HepG2 (cell line): Measurements from ENCODE around the gene RHBDL1. TPM values are rescaled to one million over a fixed set of nuclear protein-coding genes. Genes with fewer than 3 reads are reported as not detected.

Experiments
- BRCA1 ChIP-seq: sonication (generic); formaldehyde crosslinking; IDR thresholded peaks from 2 replicates; pipeline ENCODE4 v1.4.0; 2020; ENCODE audit warnings: missing genetic modification reagents
- BRF2 ChIP-seq: sonication (generic); formaldehyde crosslinking; IDR thresholded peaks from 2 replicates; pipeline ENCODE4 v1.8.1; 2022; ENCODE audit warnings: mild to moderate bottlenecking, missing genetic modification reagents
- ELF3 ChIP-seq: IDR thresholded peaks from 2 replicates; pipeline ENCODE4 v1.6.1; 2016; ENCODE audit warnings: missing genetic modification reagents, missing compliant biosample characterization
- EP300 ChIP-seq, 3 experiments: sonication (generic) in 1 of 3; formaldehyde crosslinking in 1 of 3; IDR thresholded peaks; 2 replicates each; pipeline versions ENCODE4 v1.5.1 to v1.6.1; 2011 to 2020; ENCODE audit warnings: low read depth in 2 of 3, low read length in 2 of 3, borderline replicate concordance in 1 of 3, improper control_type of control experiment in 1 of 3, mild to moderate bottlenecking in 1 of 3, missing genetic modification reagents in 1 of 3, moderate library complexity in 1 of 3
- GTF3A ChIP-seq: sonication (generic); formaldehyde crosslinking; conservative IDR thresholded peaks from 2 replicates; pipeline ENCODE4 v1.4.0; 2020; ENCODE audit warnings: mild to moderate bottlenecking, missing genetic modification reagents
- HDAC2 ChIP-seq: sonication (generic); formaldehyde crosslinking; IDR thresholded peaks from 2 replicates; pipeline ENCODE4 v1.4.0; 2020; ENCODE audit warnings: missing genetic modification reagents
- MED8 ChIP-seq: sonication (generic); formaldehyde crosslinking; IDR thresholded peaks from 2 replicates; pipeline ENCODE4 v1.8.1; 2023; ENCODE audit warnings: mild to moderate bottlenecking, missing genetic modification reagents; ENCODE audit not compliant: insufficient replicate concordance
- MLXIP ChIP-seq: sonication (generic); formaldehyde crosslinking; IDR thresholded peaks from 2 replicates; pipeline ENCODE4 v1.9.0; 2021; ENCODE audit warnings: missing genetic modification reagents, borderline replicate concordance
- NFIC ChIP-seq: IDR thresholded peaks from 2 replicates; pipeline ENCODE4 v1.6.1; 2012; ENCODE audit warnings: mild to moderate bottlenecking, low read length, inconsistent platforms
- NR2C2 ChIP-seq: sonication (generic); formaldehyde crosslinking; IDR thresholded peaks from 2 replicates; pipeline ENCODE4 v1.4.0; 2020; ENCODE audit warnings: missing genetic modification reagents, mild to moderate bottlenecking, moderate library complexity, borderline replicate concordance
- RCOR2 ChIP-seq: IDR thresholded peaks from 2 replicates; pipeline ENCODE4 v1.6.1; 2016; ENCODE audit warnings: missing biosample characterization, missing genetic modification reagents
- RFX5 ChIP-seq: IDR thresholded peaks from 2 replicates; pipeline ENCODE4 v1.6.1; 2011; ENCODE audit warnings: low read depth, low read length, improper control_type of control experiment
- SMYD3 ChIP-seq: sonication (generic); formaldehyde crosslinking; IDR thresholded peaks from 2 replicates; pipeline ENCODE4 v1.8.1; 2023; ENCODE audit warnings: mild to moderate bottlenecking, missing genetic modification reagents
- SRSF4 ChIP-seq: fragments of 200-400 bp; formaldehyde crosslinking; IDR thresholded peaks from one replicate; pipeline ENCODE4 v1.6.1; 2018; ENCODE audit warnings: mild to moderate bottlenecking, low read depth, low read length, moderate library complexity; ENCODE audit not compliant: poor library complexity, severe bottlenecking
- SRSF9 ChIP-seq: fragments of 200-400 bp; formaldehyde crosslinking; IDR thresholded peaks from 2 replicates; pipeline ENCODE4 v1.6.1; 2018; ENCODE audit warnings: borderline replicate concordance, mild to moderate bottlenecking, low read depth, low read length; ENCODE audit not compliant: insufficient read depth, poor library complexity, severe bottlenecking
- YEATS2 ChIP-seq: sonication (generic); formaldehyde crosslinking; IDR thresholded peaks from 2 replicates; pipeline ENCODE4 v1.4.0; 2020; ENCODE audit warnings: missing genetic modification reagents, borderline replicate concordance
- ZFP41 ChIP-seq: sonication (generic); formaldehyde crosslinking; IDR thresholded peaks from 2 replicates; pipeline ENCODE4 v1.4.0; 2020; ENCODE audit warnings: mild to moderate bottlenecking, missing genetic modification reagents, borderline replicate concordance
- ZNF18 ChIP-seq: sonication (generic); formaldehyde crosslinking; IDR thresholded peaks from 2 replicates; pipeline ENCODE4 v1.8.0; 2022; ENCODE audit warnings: mild to moderate bottlenecking, missing genetic modification reagents; ENCODE audit not compliant: insufficient replicate concordance
- ZNF569 ChIP-seq: sonication (generic); formaldehyde crosslinking; IDR thresholded peaks from 2 replicates; pipeline ENCODE4 v1.5.0; 2020; ENCODE audit warnings: mild to moderate bottlenecking, missing genetic modification reagents, moderate library complexity, borderline replicate concordance
- ZNF619 ChIP-seq: sonication (generic); formaldehyde crosslinking; IDR thresholded peaks from 2 replicates; pipeline ENCODE4 v1.4.0; 2020; ENCODE audit warnings: mild to moderate bottlenecking, missing genetic modification reagents
- ZNF703 ChIP-seq: sonication (generic); formaldehyde crosslinking; IDR thresholded peaks from 2 replicates; pipeline ENCODE4 v1.5.1; 2020; ENCODE audit warnings: missing genetic modification reagents, mild to moderate bottlenecking, moderate library complexity, borderline replicate concordance
- ZNF780A ChIP-seq: sonication (generic); formaldehyde crosslinking; IDR thresholded peaks from 2 replicates; pipeline ENCODE4 v1.8.0; 2022; ENCODE audit warnings: mild to moderate bottlenecking, missing genetic modification reagents, moderate library complexity
- polyA plus RNA-seq, 8 experiments: library from polyadenylated mRNA; depleted of rRNA in 3 of 8; stranded (reverse) in 7 of 8; unstranded in 1 of 8; fragments of >200 nt; fragmentation: Illumina TruSeq in 4 of 8; extraction: Trizol in 4 of 8; gene quantifications; 2 replicates each; pipeline versions ENCODE4 v1.2.1 to v1.2.3, GENCODE V29; 2011 to 2016; ENCODE audit warnings: low read depth in 4 of 8, missing spikeins in 1 of 8, mixed read lengths in 1 of 8; ENCODE audit not compliant: insufficient read depth in 1 of 8
- total RNA-seq, 5 experiments: library from RNA; depleted of rRNA; stranded (reverse); fragments of >200 nt; fragmentation: Illumina TruSeq; extraction: Trizol; gene quantifications; 2 replicates each; pipeline ENCODE4 v1.2.3, GENCODE V29; 2016; ENCODE audit warnings: low read depth in 1 of 5

RHBDL1 gene
- total and polyA plus RNA-seq, 2 of the 13 experiments (the other 11 are each of a cell fraction or from before 2014, with no cell fraction given) = 1.8 to 3.8 TPM

GRCh38 chr16:642189-643049, 33.1 kb upstream of the RHBDL1 start (continued):
- TF ChIP-seq BRF2 (CRISPR knock-in tag) = peak; percentile 49; the same call in 1 of the 2 replicates
- TF ChIP-seq EP300 (IDR thresholded peaks at IDR 0.05; ENCODE audit: low read depth in 2 of 2, low read length in 2 of 2) = 0 out of 4 replicates have a peak, but pooled peaks of 1 of the 2 experiments have one; percentile 7
- TF ChIP-seq EP300 (CRISPR knock-in tag; IDR thresholded peaks at IDR 0.05; ENCODE audit: borderline replicate concordance) = no peak; the same call in none of the 2 replicates
- no peak for TF ChIP-seq ZNF780A (CRISPR knock-in tag)
- TF ChIP-seq NR2C2 (CRISPR knock-in tag) = no peak; the same call in none of the 2 replicates
- no peak for TF ChIP-seq SMYD3 (CRISPR knock-in tag)
- TF ChIP-seq ZNF18 (CRISPR knock-in tag) = peak; percentile 66
- TF ChIP-seq ZNF619 (CRISPR knock-in tag) = no peak
- TF ChIP-seq ELF3 = peak; percentile 94
- TF ChIP-seq MLXIP (CRISPR knock-in tag) = peak; percentile 62; the same call in 1 of the 2 replicates
- no peak for TF ChIP-seq SRSF9
- no peak for TF ChIP-seq GTF3A (CRISPR knock-in tag)
- TF ChIP-seq HDAC2 (CRISPR knock-in tag) = peak; percentile 19; the same call in 1 of the 2 replicates
- TF ChIP-seq YEATS2 = no peak; the same call in 1 of the 2 replicates
- TF ChIP-seq RFX5 = no peak
- TF ChIP-seq BRCA1 (CRISPR knock-in tag) = no peak
- peak; percentile 76 for TF ChIP-seq MED8
- no peak for TF ChIP-seq RCOR2 (CRISPR knock-in tag)
- peak; percentile 55; the same call in 1 of the 2 replicates for TF ChIP-seq ZNF703 (CRISPR knock-in tag)
- no peak for TF ChIP-seq SRSF4
- no peak; the same call in 1 of the 2 replicates for TF ChIP-seq ZFP41 (CRISPR knock-in tag)
- TF ChIP-seq NFIC = no peak
- no peak for TF ChIP-seq ZNF569 (CRISPR knock-in tag)
